Nephron (organoid): ENCODE results near the gene RTF2.

Experiments used
- H3K27ac Mint-ChIP-seq, 3 experiments: 2 replicates each; pipeline ENCODE4 v1.8.0; 2020; ENCODE audit warnings: mixed read lengths in 3 of 3, mild to moderate bottlenecking in 2 of 3, moderate library complexity in 1 of 3
- H3K27me3 Mint-ChIP-seq: 2 replicates; pipeline ENCODE4 v1.8.0; 2021; ENCODE audit warnings: low read depth, mild to moderate bottlenecking, moderate library complexity, mixed read lengths
- H3K36me3 Mint-ChIP-seq: 2 replicates; pipeline ENCODE4 v1.8.0; 2020; ENCODE audit warnings: low read depth, mixed read lengths
- H3K4me1 Mint-ChIP-seq: 2 replicates; pipeline ENCODE4 v1.8.0; 2020; ENCODE audit warnings: mixed read lengths
- H3K4me3 Mint-ChIP-seq, 3 experiments: 2 replicates each; pipeline ENCODE4 v1.8.0; 2020; ENCODE audit warnings: mild to moderate bottlenecking in 3 of 3, mixed read lengths in 3 of 3, moderate library complexity in 2 of 3
- H3K9me3 Mint-ChIP-seq: 2 replicates; pipeline ENCODE4 v1.8.0; 2020; ENCODE audit warnings: mixed read lengths
- TF ChIP-seq, protein P1 (sequence below), 3 experiments: fragments of 200-600 bp; sonication (generic); IDR thresholded peaks; one replicate each; pipeline ENCODE4 v1.5.0; 2021; ENCODE audit warnings: antibody characterized with exemption in 3 of 3; ENCODE audit not compliant: unreplicated experiment in 3 of 3

Gene RTF2

GRCh38 chr20:56504373-56505005, 36.1 kb downstream of the RTF2 start:
- Mint-ChIP-seq H3K4me1 (peaks cover 6% of the 10 kb centered on the region), H3K27ac (no peak overlapping the region), H3K4me3 (no peak overlapping the region), H3K36me3 (peaks cover 11% of the 10 kb centered on the region), H3K9me3 (no peaks in the 10 kb centered on the region), H3K27me3 (no peaks in the 10 kb centered on the region)
- TF ChIP-seq, protein P1, sequence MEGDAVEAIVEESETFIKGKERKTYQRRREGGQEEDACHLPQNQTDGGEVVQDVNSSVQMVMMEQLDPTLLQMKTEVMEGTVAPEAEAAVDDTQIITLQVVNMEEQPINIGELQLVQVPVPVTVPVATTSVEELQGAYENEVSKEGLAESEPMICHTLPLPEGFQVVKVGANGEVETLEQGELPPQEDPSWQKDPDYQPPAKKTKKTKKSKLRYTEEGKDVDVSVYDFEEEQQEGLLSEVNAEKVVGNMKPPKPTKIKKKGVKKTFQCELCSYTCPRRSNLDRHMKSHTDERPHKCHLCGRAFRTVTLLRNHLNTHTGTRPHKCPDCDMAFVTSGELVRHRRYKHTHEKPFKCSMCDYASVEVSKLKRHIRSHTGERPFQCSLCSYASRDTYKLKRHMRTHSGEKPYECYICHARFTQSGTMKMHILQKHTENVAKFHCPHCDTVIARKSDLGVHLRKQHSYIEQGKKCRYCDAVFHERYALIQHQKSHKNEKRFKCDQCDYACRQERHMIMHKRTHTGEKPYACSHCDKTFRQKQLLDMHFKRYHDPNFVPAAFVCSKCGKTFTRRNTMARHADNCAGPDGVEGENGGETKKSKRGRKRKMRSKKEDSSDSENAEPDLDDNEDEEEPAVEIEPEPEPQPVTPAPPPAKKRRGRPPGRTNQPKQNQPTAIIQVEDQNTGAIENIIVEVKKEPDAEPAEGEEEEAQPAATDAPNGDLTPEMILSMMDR (IDR thresholded peaks at IDR 0.05; ENCODE audit: unreplicated experiment in 3 of 3), result peak in 2 of 3 experiments; percentile 18 to 45

DNA sequence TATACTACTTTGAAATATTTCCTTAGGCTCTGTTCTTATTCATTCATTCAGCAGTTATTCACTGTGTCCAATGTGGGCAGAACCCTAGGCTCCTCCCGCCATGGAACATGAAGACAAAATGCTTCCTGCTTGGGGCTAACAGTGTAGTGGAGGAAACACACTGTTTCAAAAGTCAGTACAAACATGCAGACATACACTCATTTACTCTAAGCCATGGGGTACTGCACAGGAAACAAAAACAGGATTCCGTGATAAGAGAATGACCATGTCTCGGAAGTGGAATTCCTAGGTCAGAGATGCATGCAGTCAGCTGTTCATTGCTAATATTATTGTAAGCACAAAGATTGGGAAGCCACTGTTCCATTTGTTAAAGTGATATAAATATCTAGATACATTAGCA, 37.7 kb downstream of the RTF2 start:
- Mint-ChIP-seq H3K27me3 (no peaks in the 10 kb centered on the region), H3K36me3 (peaks cover 11% of the 10 kb centered on the region), H3K27ac (peak overlapping the region in 1 of 3 experiments; percentile 28), H3K4me1 (peaks cover 6% of the 10 kb centered on the region), H3K9me3 (no peaks in the 10 kb centered on the region), H3K4me3 (no peak overlapping the region)
- TF ChIP-seq, protein P1 (IDR thresholded peaks at IDR 0.05; ENCODE audit: unreplicated experiment in 3 of 3), result no peak

DNA sequence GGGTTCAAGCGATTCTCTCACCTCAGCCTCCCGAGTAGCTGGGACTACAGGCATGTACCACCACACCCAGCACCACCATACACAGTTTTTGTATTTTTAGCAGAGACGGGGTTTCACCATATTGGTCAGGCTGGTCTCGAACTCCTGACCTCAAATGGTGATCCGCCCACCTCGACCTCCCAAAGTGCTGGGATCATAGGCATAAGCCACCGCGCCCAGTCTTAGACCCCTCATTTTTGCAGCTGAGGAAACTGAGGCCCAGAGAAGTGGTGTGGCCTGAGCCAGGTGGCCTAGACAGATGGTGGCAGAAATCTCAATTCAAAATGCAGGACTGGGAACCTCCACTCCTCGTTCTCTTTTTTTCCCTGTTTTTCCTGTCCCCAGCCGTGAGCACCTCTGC, 43.5 kb downstream of the RTF2 start:
- Mint-ChIP-seq H3K4me3 (no peak overlapping the region), H3K4me1 (peaks cover 35% of the 10 kb centered on the region), H3K27ac (peak overlapping the region in 1 of 3 experiments; percentile 80), H3K36me3 (peaks cover 32% of the 10 kb centered on the region), H3K9me3 (no peaks in the 10 kb centered on the region), H3K27me3 (no peaks in the 10 kb centered on the region)
- TF ChIP-seq, protein P1 (IDR thresholded peaks at IDR 0.05; ENCODE audit: unreplicated experiment in 3 of 3), result no peak

- Mint-ChIP-seq H3K4me3 (no peak overlapping the region), H3K4me1 (peaks cover 35% of the 10 kb centered on the region), H3K27me3 (no peaks in the 10 kb centered on the region), H3K9me3 (no peaks in the 10 kb centered on the region), H3K27ac (peak overlapping the region; percentile 53 to 80 (median 73)), H3K36me3 (peaks cover 42% of the 10 kb centered on the region)
- TF ChIP-seq, protein P1 (IDR thresholded peaks at IDR 0.05; ENCODE audit: unreplicated experiment in 3 of 3), result no peak
Measured at GRCh38 chr20:56513161-56514150, 45.0 kb downstream of the RTF2 start.

DNA sequence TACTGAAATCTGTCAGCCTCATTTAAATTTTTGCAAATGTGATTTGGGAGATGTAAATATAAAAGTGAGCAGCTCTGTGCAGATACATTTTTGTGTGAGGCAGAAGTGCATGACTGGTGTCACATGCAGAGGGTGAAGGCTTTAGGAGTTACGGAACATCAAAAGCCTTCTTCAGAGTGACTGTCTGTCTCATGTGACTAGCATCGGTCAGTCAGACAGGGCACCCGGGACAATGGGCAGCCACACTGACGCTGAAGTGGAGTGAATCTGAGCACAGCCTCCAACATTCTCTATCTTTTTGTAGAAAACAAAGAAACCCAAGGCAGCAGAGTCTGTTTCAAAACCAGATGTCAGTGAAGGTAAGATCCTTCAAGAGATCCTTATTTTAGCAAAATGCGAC, 48.2 kb downstream of the RTF2 start:
- Mint-ChIP-seq H3K4me1 (peaks cover 35% of the 10 kb centered on the region), H3K36me3 (peaks cover 74% of the 10 kb centered on the region), H3K27ac (peak overlapping the region; percentile 82 to 89 (median 84)), H3K27me3 (no peaks in the 10 kb centered on the region), H3K4me3 (peak overlapping the region in 1 of 3 experiments; percentile 60), H3K9me3 (peaks cover 13% of the 10 kb centered on the region)
- TF ChIP-seq, protein P1 (IDR thresholded peaks at IDR 0.05; ENCODE audit: unreplicated experiment in 3 of 3), result no peak
